Measurements from ENCODE around the gene SYNGR1.
A peak's percentile ranks its signal among the peaks of the same experiment; 100 is the strongest.

The SYNGR1 gene, protein sequence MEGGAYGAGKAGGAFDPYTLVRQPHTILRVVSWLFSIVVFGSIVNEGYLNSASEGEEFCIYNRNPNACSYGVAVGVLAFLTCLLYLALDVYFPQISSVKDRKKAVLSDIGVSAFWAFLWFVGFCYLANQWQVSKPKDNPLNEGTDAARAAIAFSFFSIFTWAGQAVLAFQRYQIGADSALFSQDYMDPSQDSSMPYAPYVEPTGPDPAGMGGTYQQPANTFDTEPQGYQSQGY

DNA sequence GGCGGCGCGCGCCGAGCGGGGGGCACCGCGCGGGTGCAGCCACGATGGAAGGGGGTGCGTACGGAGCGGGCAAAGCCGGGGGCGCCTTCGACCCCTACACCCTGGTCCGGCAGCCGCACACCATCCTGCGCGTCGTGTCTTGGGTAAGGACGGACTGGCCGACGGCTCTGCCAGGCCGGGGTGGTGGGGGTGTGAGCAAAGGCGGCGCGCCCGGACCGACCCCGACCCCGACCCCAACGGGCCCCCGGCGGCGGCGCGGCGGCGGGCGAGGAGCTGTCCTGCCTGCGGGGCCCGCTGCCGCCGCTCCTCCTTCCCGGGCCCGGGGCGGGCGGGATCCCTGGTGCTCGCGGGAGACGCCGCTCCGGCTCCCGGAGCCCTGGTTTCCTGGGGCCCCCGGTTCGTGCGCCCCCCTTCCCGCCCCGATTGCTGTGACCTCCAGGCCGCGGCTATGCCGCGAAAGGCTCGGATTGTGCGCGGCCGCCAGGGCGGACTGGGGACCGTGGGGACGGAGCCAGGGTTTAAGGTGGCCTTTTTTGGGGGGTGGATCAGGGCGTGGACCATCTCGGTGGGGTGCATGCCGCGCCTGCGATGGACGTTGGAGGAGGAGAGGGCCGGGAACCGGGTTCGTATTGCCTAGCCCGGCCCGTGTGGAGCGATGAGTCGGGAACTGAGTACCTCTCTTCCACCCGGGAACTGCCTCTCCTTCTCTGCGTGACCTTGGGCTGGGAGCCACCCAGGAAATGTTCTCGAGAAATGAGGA is at the start of gene SYNGR1:
Gene SYNGR1 (plus strand): TSS at position 25 of the 760 bp plus-strand sequence. CDS start 20 bp downstream, at position 45.
- H3K9ac ChIP-seq (ENCODE audit: low read length), result peak within 1 kb of the TSS; percentile 62
- H3K27ac ChIP-seq (ENCODE audit: low read depth, low read length), result peak within 1 kb of the TSS; percentile 61
- H3K27me3 ChIP-seq (ENCODE audit: control insufficient read depth, insufficient read depth, low read length), result no peaks in the 10 kb centered on the region
- H3K4me3 ChIP-seq (ENCODE audit: low read length), result peak within 1 kb of the TSS; percentile 74
- peaks cover 7% of the 10 kb centered on the region for H3K4me1 ChIP-seq (ENCODE audit: control insufficient read depth, insufficient read depth, low read length)
- H3K36me3 ChIP-seq (ENCODE audit: control insufficient read depth, insufficient read depth, low read length), result no peaks in the 10 kb centered on the region

DNA sequence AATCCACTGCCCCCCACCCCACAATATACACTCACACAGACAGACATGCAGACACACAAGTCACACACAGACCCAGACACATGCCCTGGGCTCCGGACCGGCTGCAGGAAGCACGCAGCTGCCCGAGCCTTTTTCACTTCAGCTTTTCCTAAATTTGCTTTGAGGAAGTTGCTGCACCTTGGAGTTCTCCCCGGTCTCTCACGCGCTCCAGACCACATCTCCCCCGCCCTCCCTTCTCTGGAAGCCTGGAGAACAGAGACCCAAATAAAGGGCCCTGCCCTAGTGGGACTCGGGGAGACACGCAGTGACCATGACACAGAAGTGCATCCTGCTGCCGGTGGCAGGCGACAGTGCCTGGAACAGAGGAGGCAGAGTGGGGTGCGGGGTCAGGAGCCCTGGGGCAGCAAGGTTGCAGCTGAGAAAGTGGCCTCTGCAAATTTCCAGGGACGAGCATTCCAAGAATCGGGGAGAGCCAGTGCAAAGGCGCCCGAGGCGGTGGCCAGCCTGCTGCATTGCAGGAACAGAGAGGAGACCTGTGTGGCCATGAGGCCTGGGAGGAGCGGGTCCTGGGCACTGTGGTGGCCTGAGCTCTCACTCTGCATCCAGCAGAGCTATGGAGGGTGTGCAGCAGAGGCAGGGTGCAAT is 49.5 kb upstream of the SYNGR1 start:
- H3K27ac ChIP-seq (ENCODE audit: low read depth, low read length), result peak overlapping the region; percentile 32
- no peaks in the 10 kb centered on the region for H3K4me1 ChIP-seq (ENCODE audit: control insufficient read depth, insufficient read depth, low read length)
- no peak overlapping the region for H3K9ac ChIP-seq (ENCODE audit: low read length)
- peak overlapping the region; percentile 21 for H3K4me3 ChIP-seq (ENCODE audit: low read length)
- peaks cover 5% of the 10 kb centered on the region for H3K27me3 ChIP-seq (ENCODE audit: control insufficient read depth, insufficient read depth, low read length)
- H3K36me3 ChIP-seq (ENCODE audit: control insufficient read depth, insufficient read depth, low read length), result no peaks in the 10 kb centered on the region

DNA sequence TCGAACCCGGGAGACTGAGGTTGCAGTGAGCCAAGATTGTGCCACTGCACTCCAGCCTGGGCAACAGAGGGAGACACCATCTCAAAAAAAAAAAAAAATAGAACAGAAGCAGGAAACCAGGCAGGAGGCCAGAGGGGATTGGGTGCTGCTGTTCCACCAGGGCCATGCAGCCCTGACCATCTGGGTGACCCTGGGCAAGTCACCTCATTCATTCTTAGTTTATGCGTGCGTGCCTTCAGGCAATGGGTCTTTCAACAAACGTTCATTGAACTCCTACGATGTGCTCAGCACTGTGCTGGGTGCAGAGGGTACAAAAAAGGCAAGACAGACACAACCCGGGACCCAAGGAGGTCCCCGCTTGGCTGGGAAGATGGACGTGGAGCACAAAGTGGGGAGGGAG is 48.7 kb upstream of the SYNGR1 start:
- peaks cover 5% of the 10 kb centered on the region for H3K27me3 ChIP-seq (ENCODE audit: control insufficient read depth, insufficient read depth, low read length)
- no peak overlapping the region for H3K9ac ChIP-seq (ENCODE audit: low read length)
- no peak overlapping the region for H3K27ac ChIP-seq (ENCODE audit: low read depth, low read length)
- H3K36me3 ChIP-seq (ENCODE audit: control insufficient read depth, insufficient read depth, low read length), result no peaks in the 10 kb centered on the region
- H3K4me1 ChIP-seq (ENCODE audit: control insufficient read depth, insufficient read depth, low read length), result no peaks in the 10 kb centered on the region
- H3K4me3 ChIP-seq (ENCODE audit: low read length), result no peak overlapping the region

DNA sequence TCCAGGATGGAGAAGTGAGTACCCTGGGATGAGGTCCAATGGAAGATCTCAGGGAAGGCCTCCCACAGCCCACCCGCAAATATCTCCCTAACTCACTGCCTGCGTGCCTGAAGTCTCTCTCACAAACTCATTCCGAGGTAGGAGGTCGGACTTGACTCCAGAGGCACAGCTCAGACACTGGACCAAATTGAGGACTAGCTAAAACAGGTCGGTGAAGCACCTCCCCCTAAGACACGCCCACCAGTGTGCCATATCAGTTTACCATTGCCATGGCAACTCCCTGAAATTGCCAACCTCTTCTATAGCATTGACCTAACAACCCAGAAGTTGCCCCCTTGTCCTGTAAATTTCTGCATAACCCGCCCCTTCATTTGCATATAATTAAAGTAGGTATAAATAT is 47.9 kb upstream of the SYNGR1 start:
- Histone ChIP-seq H3K9ac (ENCODE audit: low read length) (no peak overlapping the region), H3K27ac (ENCODE audit: low read depth, low read length) (no peak overlapping the region), H3K36me3 (ENCODE audit: control insufficient read depth, insufficient read depth, low read length) (no peaks in the 10 kb centered on the region), H3K4me1 (ENCODE audit: control insufficient read depth, insufficient read depth, low read length) (no peaks in the 10 kb centered on the region), H3K27me3 (ENCODE audit: control insufficient read depth, insufficient read depth, low read length) (peaks cover 5% of the 10 kb centered on the region), H3K4me3 (ENCODE audit: low read length) (no peak overlapping the region)

DNA sequence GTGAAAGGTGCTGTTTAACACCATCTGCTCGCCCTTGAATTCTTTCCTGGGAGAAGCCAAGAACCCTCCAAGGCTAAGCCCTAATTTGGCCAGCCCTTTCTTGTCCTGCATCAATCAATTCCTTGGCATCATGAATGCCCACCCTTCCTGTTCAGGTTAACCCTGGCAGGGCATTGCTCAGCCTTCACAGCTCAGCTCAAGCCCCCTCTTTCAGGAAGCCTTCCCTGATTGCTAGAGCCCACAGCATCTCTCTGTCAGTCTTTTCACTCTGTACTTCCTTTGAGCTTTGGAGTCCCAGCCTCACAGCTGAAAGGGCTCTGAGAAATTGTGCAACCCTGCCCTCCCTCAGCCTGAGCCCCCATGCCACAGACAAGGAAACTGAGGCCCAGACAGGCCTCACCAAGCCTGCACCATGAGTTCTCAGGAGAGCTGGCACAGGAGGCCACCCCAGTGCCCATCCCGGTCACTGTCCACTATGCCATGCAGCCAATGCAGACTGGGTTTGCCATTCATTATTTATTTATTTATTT is 47.3 kb upstream of the SYNGR1 start:
- Histone ChIP-seq H3K27me3 (ENCODE audit: control insufficient read depth, insufficient read depth, low read length) (peaks cover 5% of the 10 kb centered on the region), H3K36me3 (ENCODE audit: control insufficient read depth, insufficient read depth, low read length) (no peaks in the 10 kb centered on the region), H3K9ac (ENCODE audit: low read length) (no peak overlapping the region), H3K27ac (ENCODE audit: low read depth, low read length) (no peak overlapping the region), H3K4me3 (ENCODE audit: low read length) (no peak overlapping the region), H3K4me1 (ENCODE audit: control insufficient read depth, insufficient read depth, low read length) (no peaks in the 10 kb centered on the region)

DNA sequence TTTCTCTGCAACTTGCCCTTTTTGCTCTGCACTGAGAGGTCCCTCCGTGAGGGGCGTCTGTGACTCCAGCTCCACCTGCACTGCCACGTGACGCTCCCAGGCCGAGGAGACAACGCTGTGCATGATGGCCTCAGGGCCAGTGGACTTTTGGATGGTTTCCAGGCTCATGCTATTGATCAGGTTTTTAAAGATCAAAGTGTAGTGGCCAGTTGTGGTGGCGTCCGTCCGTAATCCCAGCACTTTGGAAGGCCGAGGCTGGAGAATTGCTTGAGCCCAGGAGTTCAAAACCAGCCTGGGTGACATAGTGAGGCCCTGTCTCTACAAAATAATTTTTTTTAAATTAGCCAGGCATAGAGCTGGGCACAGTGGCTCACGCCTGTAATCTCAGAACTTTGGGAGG is 46.4 kb upstream of the SYNGR1 start:
- Histone ChIP-seq H3K36me3 (ENCODE audit: control insufficient read depth, insufficient read depth, low read length) (no peaks in the 10 kb centered on the region), H3K4me1 (ENCODE audit: control insufficient read depth, insufficient read depth, low read length) (peaks cover 2% of the 10 kb centered on the region), H3K27me3 (ENCODE audit: control insufficient read depth, insufficient read depth, low read length) (peaks cover 5% of the 10 kb centered on the region), H3K4me3 (ENCODE audit: low read length) (no peak overlapping the region), H3K27ac (ENCODE audit: low read depth, low read length) (no peak overlapping the region), H3K9ac (ENCODE audit: low read length) (no peak overlapping the region)

DNA sequence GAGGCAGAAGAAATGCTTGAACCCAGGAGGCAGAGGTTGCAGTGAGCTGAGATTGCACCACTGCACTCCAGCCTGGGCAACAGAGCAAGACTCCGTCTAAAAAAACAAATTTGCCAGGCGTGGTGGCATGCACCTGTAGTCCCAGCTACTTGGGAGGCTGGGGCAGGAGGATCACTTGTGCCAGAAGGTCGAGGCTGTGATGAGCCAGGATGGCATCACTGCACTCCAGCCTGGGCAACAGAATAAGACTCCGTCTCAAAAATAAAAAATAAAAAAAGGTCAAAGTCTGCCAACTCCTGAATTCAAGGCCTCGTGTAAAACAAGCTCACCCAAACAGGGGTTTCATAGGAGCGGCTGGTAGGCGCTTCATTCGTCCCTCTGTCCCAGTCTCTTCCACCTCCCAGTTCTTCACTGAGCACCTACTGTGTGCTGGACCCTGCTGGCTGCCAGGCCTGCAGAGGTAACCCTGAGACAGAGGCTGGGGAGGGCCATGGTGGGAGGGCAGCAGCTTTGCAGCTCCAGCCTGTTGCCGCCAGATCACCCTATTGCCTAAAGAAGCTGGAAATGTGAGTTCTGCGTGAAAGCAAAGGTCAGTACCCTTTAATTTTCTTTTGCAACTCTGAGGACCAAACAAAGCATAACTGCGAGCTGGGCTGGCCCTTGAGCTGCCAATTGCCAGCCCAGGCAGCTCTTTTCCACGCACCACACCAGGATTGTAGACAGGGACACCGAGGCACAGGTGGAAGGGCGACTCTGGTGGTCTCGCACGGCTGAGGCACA is 45.7 kb upstream of the SYNGR1 start:
- H3K4me3 ChIP-seq (ENCODE audit: low read length), result no peak overlapping the region
- peaks cover 6% of the 10 kb centered on the region for H3K4me1 ChIP-seq (ENCODE audit: control insufficient read depth, insufficient read depth, low read length)
- no peak overlapping the region for H3K9ac ChIP-seq (ENCODE audit: low read length)
- no peak overlapping the region for H3K27ac ChIP-seq (ENCODE audit: low read depth, low read length)
- peaks cover 5% of the 10 kb centered on the region for H3K27me3 ChIP-seq (ENCODE audit: control insufficient read depth, insufficient read depth, low read length)
- no peaks in the 10 kb centered on the region for H3K36me3 ChIP-seq (ENCODE audit: control insufficient read depth, insufficient read depth, low read length)

DNA sequence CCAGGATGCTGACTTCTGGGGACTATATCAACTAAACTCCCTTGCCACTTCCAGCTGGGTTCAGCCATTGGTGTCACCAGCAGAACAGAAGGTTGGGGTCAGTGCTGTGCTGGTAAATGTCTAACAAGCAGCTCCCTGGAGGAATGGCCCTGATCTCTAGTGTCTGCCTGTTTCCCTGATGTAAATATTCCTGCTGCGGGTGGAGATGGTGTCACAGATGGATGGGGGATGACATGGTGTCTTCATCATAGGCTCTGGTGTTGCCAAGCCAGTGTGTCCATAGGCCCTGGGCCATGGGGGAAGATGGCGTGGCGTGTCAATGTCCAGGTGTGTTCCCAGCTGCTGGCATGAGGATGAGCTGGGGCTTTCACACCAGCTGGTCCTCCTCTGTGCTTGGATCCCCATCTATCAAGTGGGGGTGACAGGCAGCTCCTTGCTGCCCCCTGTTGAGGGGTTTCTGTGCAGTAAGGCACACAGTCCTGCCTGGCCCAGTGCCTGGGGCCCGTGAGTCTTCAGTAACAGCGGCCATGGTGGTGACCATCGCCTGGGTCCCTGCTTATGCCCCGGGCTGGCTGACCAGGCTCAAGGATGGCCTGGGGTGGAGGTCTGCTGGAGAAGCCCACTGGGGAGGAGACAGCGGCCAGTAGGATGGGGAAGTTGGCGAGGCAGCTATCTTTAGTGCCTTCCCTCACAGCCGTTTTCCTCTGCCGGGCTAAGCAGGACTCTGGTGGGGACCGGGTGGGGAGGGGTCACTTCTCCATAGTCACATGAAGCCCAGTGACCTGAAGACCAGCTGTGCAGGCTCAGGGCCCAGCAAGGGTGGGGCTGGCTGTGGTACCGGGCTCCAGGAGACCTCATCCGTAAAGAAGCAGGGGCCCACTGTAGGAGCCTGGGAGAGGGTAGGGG is 43.1 kb upstream of the SYNGR1 start:
- Histone ChIP-seq H3K27me3 (ENCODE audit: control insufficient read depth, insufficient read depth, low read length) (no peaks in the 10 kb centered on the region), H3K4me3 (ENCODE audit: low read length) (no peak overlapping the region), H3K36me3 (ENCODE audit: control insufficient read depth, insufficient read depth, low read length) (peaks cover 3% of the 10 kb centered on the region), H3K4me1 (ENCODE audit: control insufficient read depth, insufficient read depth, low read length) (peaks cover 8% of the 10 kb centered on the region), H3K9ac (ENCODE audit: low read length) (no peak overlapping the region), H3K27ac (ENCODE audit: low read depth, low read length) (no peak overlapping the region)

DNA sequence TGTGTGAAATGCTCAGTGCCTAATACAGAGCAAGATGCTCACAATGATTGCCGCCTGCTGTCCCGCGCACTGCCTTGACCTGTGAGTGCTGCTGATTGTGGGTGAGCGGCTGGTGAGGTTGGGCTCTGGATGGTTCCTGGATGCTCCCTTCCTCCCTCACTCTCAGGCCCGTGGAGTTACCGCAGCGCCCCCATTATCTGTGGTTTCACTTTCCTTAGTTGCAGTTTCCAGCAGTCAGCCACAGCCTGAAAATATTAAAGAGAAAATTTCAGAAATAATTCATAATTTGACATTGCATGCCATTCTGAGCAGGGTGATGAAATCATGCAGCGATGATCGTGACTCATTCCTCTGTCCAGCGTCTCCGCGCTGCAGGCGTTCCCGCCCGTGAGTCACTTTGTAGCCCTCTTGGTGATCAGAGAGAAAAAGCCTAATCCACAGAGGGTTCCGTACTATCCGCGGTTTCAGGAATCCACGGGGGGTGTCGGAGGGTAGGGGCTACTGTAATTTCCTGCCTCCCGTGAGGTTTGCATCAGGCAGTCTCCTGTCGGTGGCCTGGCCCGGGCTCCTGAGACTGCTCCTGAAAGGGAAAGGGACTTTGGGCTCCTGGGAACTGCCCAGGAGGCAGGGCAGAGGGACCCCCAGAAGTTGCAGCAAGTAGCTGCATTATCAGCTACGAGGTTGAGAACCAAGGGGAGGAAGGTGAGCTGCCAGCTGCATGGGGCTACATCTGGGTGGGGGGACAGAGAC is 41.0 kb upstream of the SYNGR1 start:
- peak overlapping the region; percentile 24 for H3K4me3 ChIP-seq (ENCODE audit: low read length)

DNA sequence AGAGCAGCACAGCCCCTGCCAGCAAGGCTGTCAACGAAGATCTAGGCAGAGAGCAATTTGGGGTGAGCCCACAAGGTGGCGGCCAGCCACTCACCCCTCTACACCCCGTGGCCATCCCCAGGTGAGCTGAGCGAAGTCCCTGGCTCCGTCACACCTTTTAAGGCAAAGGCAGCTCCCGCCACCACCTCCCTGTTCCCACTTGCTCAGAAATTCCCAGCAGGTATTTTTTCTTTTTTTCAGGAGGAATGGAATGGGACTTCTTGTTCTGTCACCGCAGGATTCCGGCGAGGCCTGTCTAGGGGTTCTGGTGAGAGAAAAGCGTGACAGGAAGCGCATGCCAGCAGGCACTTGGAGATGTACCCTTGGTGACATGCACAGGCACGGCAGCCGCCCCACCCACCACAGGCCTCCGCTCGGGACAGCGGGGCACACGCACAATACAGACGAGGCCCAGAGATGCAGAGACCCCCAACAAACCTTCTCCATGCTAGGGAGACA is 40.4 kb upstream of the SYNGR1 start:
- Histone ChIP-seq H3K36me3 (ENCODE audit: control insufficient read depth, insufficient read depth, low read length) (peaks cover 29% of the 10 kb centered on the region), H3K4me1 (ENCODE audit: control insufficient read depth, insufficient read depth, low read length) (peaks cover 8% of the 10 kb centered on the region), H3K4me3 (ENCODE audit: low read length) (no peak overlapping the region), H3K27me3 (ENCODE audit: control insufficient read depth, insufficient read depth, low read length) (no peaks in the 10 kb centered on the region), H3K9ac (ENCODE audit: low read length) (no peak overlapping the region), H3K27ac (ENCODE audit: low read depth, low read length) (peak overlapping the region; percentile 63)

More for the DNA sequence above, 41.0 kb upstream of the SYNGR1 start:
- Histone ChIP-seq H3K27ac (ENCODE audit: low read depth, low read length) (peak overlapping the region; percentile 63), H3K36me3 (ENCODE audit: control insufficient read depth, insufficient read depth, low read length) (peaks cover 23% of the 10 kb centered on the region), H3K27me3 (ENCODE audit: control insufficient read depth, insufficient read depth, low read length) (no peaks in the 10 kb centered on the region), H3K9ac (ENCODE audit: low read length) (no peak overlapping the region), H3K4me1 (ENCODE audit: control insufficient read depth, insufficient read depth, low read length) (peaks cover 8% of the 10 kb centered on the region)
